ENCODE results near the gene KIF13A. TPM values are rescaled to one million over a fixed set of nuclear protein-coding genes. Genes with fewer than 3 reads are reported as not detected.
"Not testable (repeated sequence)": the region's sequence is repeated elsewhere in the genome, so short reads cannot be mapped to it uniquely, and the experiment has no call there.

KIF13A gene
- total and polyA plus RNA-seq, 2 experiments from 2014 or later: 39.1 to 96.9 TPM

DNA sequence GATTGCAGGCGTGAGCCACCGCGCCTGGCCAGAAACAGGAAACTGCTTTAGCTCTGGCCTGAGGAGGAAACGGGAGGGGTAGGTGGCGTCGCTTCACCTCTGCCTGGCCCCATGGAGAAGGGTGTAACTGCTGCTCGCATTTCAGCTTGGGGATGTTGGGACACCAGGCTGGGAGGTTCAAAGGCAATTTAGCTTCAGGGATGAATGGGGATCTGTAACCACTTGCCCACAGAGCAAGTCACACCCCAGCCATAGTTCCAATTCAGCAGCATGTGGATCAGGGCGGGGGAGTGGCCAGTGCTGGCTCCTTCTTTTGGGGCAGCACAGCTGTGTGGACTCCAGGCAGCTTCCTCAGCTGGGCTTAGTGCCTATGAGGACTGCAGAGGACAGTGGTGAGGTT lies 245.9 kb downstream of the KIF13A start:
- TF ChIP-seq, protein P1, sequence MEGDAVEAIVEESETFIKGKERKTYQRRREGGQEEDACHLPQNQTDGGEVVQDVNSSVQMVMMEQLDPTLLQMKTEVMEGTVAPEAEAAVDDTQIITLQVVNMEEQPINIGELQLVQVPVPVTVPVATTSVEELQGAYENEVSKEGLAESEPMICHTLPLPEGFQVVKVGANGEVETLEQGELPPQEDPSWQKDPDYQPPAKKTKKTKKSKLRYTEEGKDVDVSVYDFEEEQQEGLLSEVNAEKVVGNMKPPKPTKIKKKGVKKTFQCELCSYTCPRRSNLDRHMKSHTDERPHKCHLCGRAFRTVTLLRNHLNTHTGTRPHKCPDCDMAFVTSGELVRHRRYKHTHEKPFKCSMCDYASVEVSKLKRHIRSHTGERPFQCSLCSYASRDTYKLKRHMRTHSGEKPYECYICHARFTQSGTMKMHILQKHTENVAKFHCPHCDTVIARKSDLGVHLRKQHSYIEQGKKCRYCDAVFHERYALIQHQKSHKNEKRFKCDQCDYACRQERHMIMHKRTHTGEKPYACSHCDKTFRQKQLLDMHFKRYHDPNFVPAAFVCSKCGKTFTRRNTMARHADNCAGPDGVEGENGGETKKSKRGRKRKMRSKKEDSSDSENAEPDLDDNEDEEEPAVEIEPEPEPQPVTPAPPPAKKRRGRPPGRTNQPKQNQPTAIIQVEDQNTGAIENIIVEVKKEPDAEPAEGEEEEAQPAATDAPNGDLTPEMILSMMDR (IDR thresholded peaks at IDR 0.05; ENCODE audit: low read depth, low read length): no peak
- no peaks in the 10 kb centered on the region for H3K4me1 ChIP-seq (ENCODE audit: low read depth)
- H3K4me3 ChIP-seq: no peak overlapping the region
- H3K9me3 ChIP-seq (ENCODE audit: low read depth): no peaks in the 10 kb centered on the region
- H3K27ac ChIP-seq: no peak overlapping the region
- no peak for DNase-seq (ENCODE audit: low read depth in 1 of 2, low spot score in 1 of 2)
- no peaks in the 10 kb centered on the region for H3K27me3 ChIP-seq
- H3K36me3 ChIP-seq: no peaks in the 10 kb centered on the region

DNA sequence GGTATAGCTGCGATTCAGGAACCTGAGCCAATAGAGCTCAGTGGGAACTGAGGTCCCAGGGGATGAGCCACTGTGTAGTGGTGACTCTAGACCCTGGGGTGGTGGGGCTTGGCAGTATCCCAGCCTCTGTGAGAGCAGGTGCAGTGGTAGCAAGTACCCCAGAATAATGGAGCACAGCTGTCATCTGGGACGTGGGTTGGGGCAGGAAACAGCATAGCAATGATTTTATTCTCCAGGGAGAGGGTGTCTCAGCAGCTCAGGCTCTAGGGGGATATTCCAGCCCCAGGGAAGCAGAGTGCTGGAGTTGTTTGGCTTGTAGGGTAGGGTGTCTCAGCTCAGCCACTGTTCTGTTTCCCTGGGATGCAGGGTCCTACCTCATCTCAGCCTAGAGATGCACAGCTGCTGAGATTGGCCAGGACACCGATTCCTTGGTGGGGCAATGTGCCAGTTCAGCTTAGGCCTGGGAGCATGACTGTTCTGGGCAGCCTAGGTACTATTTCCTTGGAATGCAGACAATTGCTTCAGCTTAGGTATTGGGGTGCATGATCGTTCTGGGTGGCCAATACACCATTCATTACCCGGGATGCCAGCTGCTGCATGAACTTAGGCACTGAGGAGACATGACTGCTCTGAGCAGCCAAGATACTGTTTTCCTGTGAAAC lies 246.7 kb downstream of the KIF13A start:
- H3K4me1 ChIP-seq (ENCODE audit: low read depth): no peaks in the 10 kb centered on the region
- no peaks in the 10 kb centered on the region for H3K9me3 ChIP-seq (ENCODE audit: low read depth)
- no peaks in the 10 kb centered on the region for H3K36me3 ChIP-seq
- no peak overlapping the region for H3K4me3 ChIP-seq
- no peak for DNase-seq (ENCODE audit: low read depth in 1 of 2, low spot score in 1 of 2)
- TF ChIP-seq, protein P1 (IDR thresholded peaks at IDR 0.05; ENCODE audit: low read depth, low read length): no peak
- H3K27me3 ChIP-seq: no peaks in the 10 kb centered on the region
- H3K27ac ChIP-seq: no peak overlapping the region

DNA sequence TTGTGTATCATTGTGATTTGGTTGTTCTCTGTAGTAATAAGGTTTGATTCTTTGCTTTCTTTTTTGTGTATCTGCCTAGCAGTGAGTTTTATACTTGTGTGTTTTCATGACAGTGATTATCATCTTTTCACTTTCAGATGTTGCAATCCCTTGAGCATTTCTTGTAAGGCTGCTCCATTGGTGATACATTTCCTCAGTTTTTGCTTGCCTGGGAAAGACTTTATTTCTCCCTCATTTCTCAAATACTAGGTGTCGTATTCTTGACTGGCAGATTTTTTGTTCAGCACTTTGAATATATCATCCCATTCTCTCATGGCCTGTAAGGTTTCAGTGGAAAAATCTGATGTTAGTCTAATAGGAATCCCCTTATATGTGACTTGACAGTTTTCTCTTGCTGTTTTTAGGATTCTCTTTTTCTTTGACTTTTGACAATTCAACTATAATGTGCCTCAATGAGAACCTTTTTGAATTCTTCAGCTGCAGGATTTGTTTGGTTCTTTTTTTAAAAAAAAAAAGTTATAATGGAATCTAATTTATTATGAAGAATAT lies 249.7 kb downstream of the KIF13A start:
- TF ChIP-seq, protein P1 (IDR thresholded peaks at IDR 0.05; ENCODE audit: low read depth, low read length): no peak
- Histone ChIP-seq H3K27ac (no peak overlapping the region), H3K4me1 (ENCODE audit: low read depth) (no peaks in the 10 kb centered on the region), H3K36me3 (no peaks in the 10 kb centered on the region), H3K9me3 (ENCODE audit: low read depth) (no peaks in the 10 kb centered on the region), H3K27me3 (no peaks in the 10 kb centered on the region), H3K4me3 (no peak overlapping the region)
- DNase-seq (ENCODE audit: low read depth in 1 of 2, low spot score in 1 of 2): no peak

DNA sequence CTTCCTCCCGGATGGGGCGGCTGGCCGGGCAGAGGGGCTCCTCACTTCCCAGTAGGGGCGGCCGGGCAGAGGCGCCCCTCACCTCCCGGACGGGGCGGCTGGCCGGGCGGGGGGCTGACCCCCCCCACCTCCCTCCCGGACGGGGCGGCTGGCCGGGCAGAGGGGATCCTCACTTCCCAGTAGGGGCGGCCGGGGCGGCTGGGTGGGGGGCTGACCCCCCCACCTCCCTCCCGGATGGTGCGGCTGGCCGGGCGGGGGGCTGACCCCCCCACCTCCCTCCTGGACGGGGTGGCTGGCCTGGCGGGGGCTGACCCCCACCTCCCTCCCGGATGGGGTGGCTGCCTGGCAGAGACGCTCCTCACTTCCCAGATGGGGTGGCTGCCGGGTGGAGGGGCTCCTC lies 252.1 kb downstream of the KIF13A start:
- H3K4me1 ChIP-seq (ENCODE audit: low read depth); H3K27ac ChIP-seq; H3K4me3 ChIP-seq; H3K9me3 ChIP-seq (ENCODE audit: low read depth); DNase-seq (ENCODE audit: low read depth in 1 of 2, low spot score in 1 of 2); H3K36me3 ChIP-seq; H3K27me3 ChIP-seq: not testable (repeated sequence)

DNA sequence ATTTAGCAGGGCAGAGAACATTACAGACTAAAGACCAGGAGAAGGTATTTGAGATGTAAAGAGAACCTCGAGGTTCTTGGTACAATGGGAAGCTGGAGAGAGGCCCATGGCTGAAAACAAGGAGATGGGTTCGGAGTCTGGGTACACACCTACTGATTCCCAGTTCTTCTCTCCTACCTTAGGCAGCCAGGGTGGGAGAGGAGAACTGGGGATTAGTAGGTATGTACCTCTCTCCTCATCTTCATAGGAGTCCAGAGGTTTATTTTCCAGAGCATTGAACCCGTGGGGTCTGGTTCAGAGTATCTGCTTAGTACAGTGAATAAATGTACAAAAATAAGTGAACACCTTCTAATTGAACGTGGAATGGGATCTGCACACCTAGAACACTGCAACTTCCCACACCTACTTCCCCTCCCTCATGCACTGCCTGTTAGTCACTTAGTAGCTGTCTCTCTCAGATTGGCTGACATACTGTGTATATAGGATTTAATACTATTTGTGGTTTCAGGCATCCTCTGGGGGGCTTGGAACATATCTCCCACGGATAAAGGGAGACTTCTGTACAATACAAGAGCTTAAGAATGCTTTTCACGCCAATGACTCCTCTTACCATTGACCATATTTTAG lies 257.2 kb downstream of the KIF13A start:
- Histone ChIP-seq H3K4me1 (ENCODE audit: low read depth) (no peaks in the 10 kb centered on the region), H3K9me3 (ENCODE audit: low read depth) (no peaks in the 10 kb centered on the region), H3K4me3 (no peak overlapping the region), H3K27ac (no peak overlapping the region), H3K36me3 (no peaks in the 10 kb centered on the region), H3K27me3 (no peaks in the 10 kb centered on the region)
- no peak for DNase-seq (ENCODE audit: low read depth in 1 of 2, low spot score in 1 of 2)
- TF ChIP-seq, protein P1 (IDR thresholded peaks at IDR 0.05; ENCODE audit: low read depth, low read length): no peak
